HG03060 (cell line): ENCODE data around the gene KREMEN1.
"Not testable (repeated sequence)": the region's sequence is repeated elsewhere in the genome, so short reads cannot be mapped to it uniquely, and the experiment has no call there.

Experiments
- ATAC-seq: cut with Tn5 transposase; IDR thresholded peaks from one replicate; pipeline ENCODE4 v1.9.1; 2021; ENCODE audit warnings: low read depth, moderate number of reproducible peaks; ENCODE audit not compliant: unreplicated experiment

Gene KREMEN1

GRCh38 chr22:29072979-29073617 lies at the start of gene KREMEN1:
TSS of gene KREMEN1 (plus strand) at chr22:29073035. CDS start at chr22:29073131, 96 bp downstream.
- no peak for ATAC-seq

- ATAC-seq = no peak
These were observed 49.6 kb upstream of the KREMEN1 start for GRCh38 chr22:29023172-29023796.

GRCh38 chr22:29026579-29026978 lies 46.3 kb upstream of the KREMEN1 start:
- ATAC-seq = no peak

- ATAC-seq = no peak
These were observed 44.4 kb upstream of the KREMEN1 start for GRCh38 chr22:29028468-29028867.

GRCh38 chr22:29029202-29030000 lies 43.4 kb upstream of the KREMEN1 start:
- ATAC-seq = no peak

- no peak for ATAC-seq
These were observed 42.7 kb upstream of the KREMEN1 start for GRCh38 chr22:29030016-29030617.

- no peak for ATAC-seq
These were observed 42.1 kb upstream of the KREMEN1 start for GRCh38 chr22:29030618-29031226.

- no peak for ATAC-seq
These were observed 41.4 kb upstream of the KREMEN1 start for GRCh38 chr22:29031227-29032011.

GRCh38 chr22:29032014-29032475 lies 40.8 kb upstream of the KREMEN1 start:
- no peak for ATAC-seq

GRCh38 chr22:29032584-29032983 lies 40.3 kb upstream of the KREMEN1 start:
- ATAC-seq = no peak

- ATAC-seq = no peak
These were observed 35.4 kb upstream of the KREMEN1 start for GRCh38 chr22:29037340-29037932.

GRCh38 chr22:29039148-29039547 lies 33.7 kb upstream of the KREMEN1 start:
- ATAC-seq = no peak

GRCh38 chr22:29039684-29040083 lies 33.2 kb upstream of the KREMEN1 start:
- not testable (repeated sequence) for ATAC-seq

GRCh38 chr22:29040385-29041275 lies 32.2 kb upstream of the KREMEN1 start:
- ATAC-seq = no peak

GRCh38 chr22:29041408-29041807 lies 31.4 kb upstream of the KREMEN1 start:
- no peak for ATAC-seq

- ATAC-seq = no peak
These were observed 28.8 kb upstream of the KREMEN1 start for GRCh38 chr22:29043906-29044575.

- ATAC-seq = no peak
These were observed 28.1 kb upstream of the KREMEN1 start for GRCh38 chr22:29044657-29045176.
